ENCODE measurements around the gene CHD9.

- TF ChIP-seq CTCF (IDR thresholded peaks at IDR 0.05) (no peak), POLR2A (IDR thresholded peaks at IDR 0.05) (no peak)
Measured at GRCh38 chr16:53154513-53154912, 99.7 kb downstream of the CHD9 start.
